ENCODE results near the gene NXPH2.

DNA sequence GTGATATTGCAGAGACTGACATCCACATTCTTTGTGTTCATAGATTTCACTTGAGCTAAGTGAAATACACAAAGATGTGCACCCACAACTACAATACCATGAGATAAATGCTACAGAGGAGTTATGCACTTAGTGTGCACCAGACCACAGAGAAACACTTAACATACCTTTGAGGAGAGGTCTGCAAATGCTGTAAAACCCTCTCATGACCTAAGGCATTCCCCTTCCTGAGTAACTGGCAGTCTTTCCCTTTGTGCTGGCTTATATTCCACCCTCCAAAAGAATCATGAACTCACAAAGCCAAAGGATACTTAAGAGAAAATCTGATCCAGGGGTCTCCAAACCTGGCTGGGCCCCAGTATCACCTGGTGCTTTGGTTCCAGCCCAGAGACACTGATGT, 16.2 kb downstream of the NXPH2 start:
- TF ChIP-seq, protein P1, sequence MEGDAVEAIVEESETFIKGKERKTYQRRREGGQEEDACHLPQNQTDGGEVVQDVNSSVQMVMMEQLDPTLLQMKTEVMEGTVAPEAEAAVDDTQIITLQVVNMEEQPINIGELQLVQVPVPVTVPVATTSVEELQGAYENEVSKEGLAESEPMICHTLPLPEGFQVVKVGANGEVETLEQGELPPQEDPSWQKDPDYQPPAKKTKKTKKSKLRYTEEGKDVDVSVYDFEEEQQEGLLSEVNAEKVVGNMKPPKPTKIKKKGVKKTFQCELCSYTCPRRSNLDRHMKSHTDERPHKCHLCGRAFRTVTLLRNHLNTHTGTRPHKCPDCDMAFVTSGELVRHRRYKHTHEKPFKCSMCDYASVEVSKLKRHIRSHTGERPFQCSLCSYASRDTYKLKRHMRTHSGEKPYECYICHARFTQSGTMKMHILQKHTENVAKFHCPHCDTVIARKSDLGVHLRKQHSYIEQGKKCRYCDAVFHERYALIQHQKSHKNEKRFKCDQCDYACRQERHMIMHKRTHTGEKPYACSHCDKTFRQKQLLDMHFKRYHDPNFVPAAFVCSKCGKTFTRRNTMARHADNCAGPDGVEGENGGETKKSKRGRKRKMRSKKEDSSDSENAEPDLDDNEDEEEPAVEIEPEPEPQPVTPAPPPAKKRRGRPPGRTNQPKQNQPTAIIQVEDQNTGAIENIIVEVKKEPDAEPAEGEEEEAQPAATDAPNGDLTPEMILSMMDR (IDR thresholded peaks at IDR 0.05): no peak
- no peak for TF ChIP-seq POLR2A (IDR thresholded peaks at IDR 0.05)

All from ovary (tissue), 3 donors.